ENCODE results near the gene PRSS53.
"Not testable (repeated sequence)": the region's sequence is repeated elsewhere in the genome, so short reads cannot be mapped to it uniquely, and the experiment has no call there.

PRSS53 gene

GRCh38 chr16:31107465-31107867, 18.7 kb upstream of the PRSS53 start:
- Histone ChIP-seq H3K36me3 (ENCODE audit: control insufficient read depth, insufficient read depth, low read length) (peaks cover 31% of the 10 kb centered on the region), H3K9me3 (ENCODE audit: control insufficient read depth, low read length) (no peaks in the 10 kb centered on the region), H3K4me1 (ENCODE audit: control insufficient read depth, insufficient read depth, low read length, poor library complexity, severe bottlenecking) (peaks cover 4% of the 10 kb centered on the region), H3K4me3 (ENCODE audit: extremely low read depth, insufficient read depth, low read length, poor library complexity, severe bottlenecking) (no peak overlapping the region), H3K27ac (ENCODE audit: low read depth, low read length, severe bottlenecking) (no peak overlapping the region)
- WGBS, 2 experiments (ENCODE audit: insufficient coverage in 2 of 2) = 91% methylated on average over 5 to 6 of the region's 6 CpGs

DNA sequence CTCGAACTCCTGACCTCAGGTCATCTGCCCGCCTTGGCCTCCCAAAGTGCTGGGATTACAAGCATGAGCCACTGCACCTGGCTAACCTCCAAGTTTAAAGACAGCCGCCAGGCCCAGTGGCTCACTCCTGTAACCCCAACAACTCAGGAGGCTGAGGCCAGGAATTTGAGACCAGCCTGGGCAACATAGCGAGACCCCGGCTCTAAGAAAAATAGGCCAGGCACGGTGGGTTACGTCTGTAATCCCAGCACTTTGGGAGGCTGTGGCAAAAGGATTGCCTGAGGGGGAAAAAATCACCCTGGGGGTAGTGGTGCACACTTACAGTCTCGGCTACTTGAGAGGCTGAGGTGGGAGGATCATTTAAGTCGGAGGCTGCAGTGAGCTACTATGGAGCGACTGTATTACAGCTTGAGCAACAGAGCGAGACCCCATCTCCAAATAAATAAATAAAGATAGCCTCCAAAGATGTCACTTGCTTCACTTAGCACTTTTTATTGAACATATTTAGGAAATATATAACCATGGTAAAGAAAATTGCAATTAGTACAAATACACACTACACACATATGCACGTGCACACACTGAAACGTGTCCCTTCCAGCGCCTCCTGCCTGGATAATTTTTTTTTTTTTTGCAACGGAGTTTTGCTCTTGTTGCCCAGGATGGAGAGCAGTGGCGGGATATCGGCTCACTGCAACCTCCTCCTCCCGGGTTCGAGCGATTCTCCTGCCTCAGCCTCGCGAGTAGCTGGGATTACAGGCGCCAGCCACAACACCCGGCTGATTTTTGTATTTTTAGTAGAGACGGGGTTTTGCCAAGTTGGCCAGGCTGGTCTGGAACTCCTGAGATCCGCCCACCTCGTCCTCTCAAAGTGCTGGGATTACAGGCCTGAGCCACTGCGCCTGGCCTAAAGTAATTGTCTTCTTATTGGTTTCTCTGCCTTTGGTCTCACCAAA, 18.0 kb upstream of the PRSS53 start:
- 92 to 95% methylated on average over 23 of the region's 28 CpGs for WGBS, 2 experiments (ENCODE audit: insufficient coverage in 2 of 2)

DNA sequence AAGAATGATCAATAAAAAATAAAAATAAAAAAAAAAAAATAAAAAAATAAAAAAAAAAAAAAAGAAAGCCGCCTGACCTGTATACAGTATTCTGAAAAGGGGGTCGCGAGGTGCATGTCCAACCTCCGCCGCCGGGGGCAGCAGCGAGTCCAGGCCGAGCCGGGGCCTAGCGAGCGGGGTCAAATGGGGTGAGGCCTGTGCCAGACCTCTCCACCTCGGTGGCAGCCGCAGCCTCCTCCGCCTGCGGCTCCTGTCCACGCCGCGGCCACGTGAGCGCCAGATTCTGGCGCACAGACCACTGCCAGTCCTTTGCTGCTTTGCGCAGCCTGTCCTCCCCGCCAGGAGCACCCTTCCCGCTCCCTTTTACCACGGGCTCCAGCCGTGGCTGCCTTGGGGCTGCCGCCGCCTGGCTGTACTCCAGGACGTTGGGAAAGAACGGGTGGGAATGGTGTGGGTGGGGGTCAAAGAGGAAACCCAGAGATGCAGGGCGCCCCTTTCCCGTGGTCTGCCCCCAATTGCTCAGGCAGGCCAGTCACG, 17.0 kb upstream of the PRSS53 start:
- H3K4me1 ChIP-seq (ENCODE audit: control insufficient read depth, insufficient read depth, low read length, poor library complexity, severe bottlenecking) = peaks cover 4% of the 10 kb centered on the region
- H3K9me3 ChIP-seq (ENCODE audit: control insufficient read depth, low read length) = no peaks in the 10 kb centered on the region
- H3K36me3 ChIP-seq (ENCODE audit: control insufficient read depth, insufficient read depth, low read length) = peaks cover 13% of the 10 kb centered on the region
- no peak overlapping the region for H3K27ac ChIP-seq (ENCODE audit: low read depth, low read length, severe bottlenecking)
- H3K4me3 ChIP-seq (ENCODE audit: extremely low read depth, insufficient read depth, low read length, poor library complexity, severe bottlenecking) = no peak overlapping the region
- 38 to 46% methylated on average over 24 of the region's 33 CpGs for WGBS, 2 experiments (ENCODE audit: insufficient coverage in 2 of 2)

More for the DNA sequence above, 18.0 kb upstream of the PRSS53 start:
- H3K36me3 ChIP-seq (ENCODE audit: control insufficient read depth, insufficient read depth, low read length) = peaks cover 24% of the 10 kb centered on the region
- peaks cover 4% of the 10 kb centered on the region for H3K4me1 ChIP-seq (ENCODE audit: control insufficient read depth, insufficient read depth, low read length, poor library complexity, severe bottlenecking)
- H3K9me3 ChIP-seq (ENCODE audit: control insufficient read depth, low read length) = no peaks in the 10 kb centered on the region
- no peak overlapping the region for H3K4me3 ChIP-seq (ENCODE audit: extremely low read depth, insufficient read depth, low read length, poor library complexity, severe bottlenecking)
- H3K27ac ChIP-seq (ENCODE audit: low read depth, low read length, severe bottlenecking) = no peak overlapping the region

DNA sequence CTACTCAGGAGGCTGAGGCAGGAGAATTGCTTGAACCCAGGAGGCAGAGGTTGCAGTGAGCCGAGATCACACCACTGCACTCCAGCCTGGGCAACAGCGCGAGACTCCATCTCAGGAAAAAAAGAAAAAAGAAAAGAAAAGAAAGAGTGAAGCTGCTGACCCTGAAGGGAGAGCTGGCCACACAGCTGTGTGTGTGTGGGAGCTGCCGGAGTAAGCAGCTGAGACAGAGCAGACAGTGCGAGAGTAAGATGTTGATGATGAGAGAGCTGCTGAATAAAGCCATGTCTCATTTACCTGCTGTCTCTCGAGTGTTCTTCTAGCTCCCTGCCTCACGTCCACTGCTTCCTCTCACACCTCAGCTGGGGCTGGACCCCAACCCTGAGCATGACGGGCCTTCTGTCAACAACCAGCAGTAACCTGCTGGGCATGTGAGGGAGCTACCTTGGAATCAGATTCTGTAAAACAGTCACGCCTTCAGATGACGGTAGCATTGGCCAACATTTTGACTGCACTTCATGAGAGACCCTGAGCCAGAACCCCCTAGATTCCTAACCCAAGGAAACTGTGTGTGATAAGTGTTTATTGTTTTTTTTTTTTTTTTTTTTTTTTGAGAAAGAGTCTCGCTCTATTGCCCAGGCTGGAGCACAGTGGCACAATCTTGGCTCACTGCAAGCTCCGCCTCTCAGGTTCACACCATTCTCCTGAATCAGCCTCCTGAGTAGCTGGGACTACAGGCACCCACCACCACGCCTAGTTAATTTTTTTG, 12.3 kb upstream of the PRSS53 start:
- not testable (repeated sequence) for H3K9me3 ChIP-seq (ENCODE audit: control insufficient read depth, low read length); H3K4me1 ChIP-seq (ENCODE audit: control insufficient read depth, insufficient read depth, low read length, poor library complexity, severe bottlenecking); H3K36me3 ChIP-seq (ENCODE audit: control insufficient read depth, insufficient read depth, low read length); H3K4me3 ChIP-seq (ENCODE audit: extremely low read depth, insufficient read depth, low read length, poor library complexity, severe bottlenecking); H3K27ac ChIP-seq (ENCODE audit: low read depth, low read length, severe bottlenecking)
- 55 to 77% methylated on average over 4 to 9 of the region's 13 CpGs for WGBS, 2 experiments (ENCODE audit: insufficient coverage in 2 of 2)

- WGBS, 2 experiments (ENCODE audit: insufficient coverage in 2 of 2) = 76 to 81% methylated on average over 4 of the region's 4 CpGs
- H3K27ac ChIP-seq (ENCODE audit: low read depth, low read length, severe bottlenecking) = no peak overlapping the region
Observed at GRCh38 chr16:31099860-31100638, 11.3 kb upstream of the PRSS53 start.

GRCh38 chr16:31094424-31095120, 5.8 kb upstream of the PRSS53 start, which contains the start of gene VKORC1:
Gene VKORC1, minus strand, starts transcription at chr16:31094797. Its CDS starts 68 bp downstream, at chr16:31094729.
- Histone ChIP-seq H3K4me1 (ENCODE audit: control insufficient read depth, insufficient read depth, low read length, poor library complexity, severe bottlenecking) (peaks cover 7% of the 10 kb centered on the region), H3K4me3 (ENCODE audit: extremely low read depth, insufficient read depth, low read length, poor library complexity, severe bottlenecking) (peak within 1 kb of the TSS; percentile 94), H3K9me3 (ENCODE audit: control insufficient read depth, low read length) (no peaks in the 10 kb centered on the region), H3K27ac (ENCODE audit: low read depth, low read length, severe bottlenecking) (peak within 1 kb of the TSS; percentile 78), H3K36me3 (ENCODE audit: control insufficient read depth, insufficient read depth, low read length) (peaks cover 26% of the 10 kb centered on the region)
- WGBS, 2 experiments (ENCODE audit: insufficient coverage in 2 of 2) = 1% methylated on average over 61 to 65 of the region's 69 CpGs

More at GRCh38 chr16:31099860-31100638, 11.3 kb upstream of the PRSS53 start:
- Histone ChIP-seq H3K4me3 (ENCODE audit: extremely low read depth, insufficient read depth, low read length, poor library complexity, severe bottlenecking) (no peak overlapping the region), H3K9me3 (ENCODE audit: control insufficient read depth, low read length) (no peaks in the 10 kb centered on the region), H3K4me1 (ENCODE audit: control insufficient read depth, insufficient read depth, low read length, poor library complexity, severe bottlenecking) (no peaks in the 10 kb centered on the region), H3K36me3 (ENCODE audit: control insufficient read depth, insufficient read depth, low read length) (no peaks in the 10 kb centered on the region)

GRCh38 chr16:31094088-31094423, 5.3 kb upstream of the PRSS53 start:
- Histone ChIP-seq H3K4me1 (ENCODE audit: control insufficient read depth, insufficient read depth, low read length, poor library complexity, severe bottlenecking) (peaks cover 7% of the 10 kb centered on the region), H3K27ac (ENCODE audit: low read depth, low read length, severe bottlenecking) (peak overlapping the region; percentile 78)
- WGBS, 2 experiments (ENCODE audit: insufficient coverage in 2 of 2) = 0 to 1% methylated on average over 18 to 20 of the region's 20 CpGs

GRCh38 chr16:31093132-31093703, 4.5 kb upstream of the PRSS53 start:
- peak overlapping the region; percentile 94 for H3K4me3 ChIP-seq (ENCODE audit: extremely low read depth, insufficient read depth, low read length, poor library complexity, severe bottlenecking)
- H3K9me3 ChIP-seq (ENCODE audit: control insufficient read depth, low read length) = no peaks in the 10 kb centered on the region
- peaks cover 7% of the 10 kb centered on the region for H3K4me1 ChIP-seq (ENCODE audit: control insufficient read depth, insufficient read depth, low read length, poor library complexity, severe bottlenecking)
- no peak overlapping the region for H3K27ac ChIP-seq (ENCODE audit: low read depth, low read length, severe bottlenecking)
- peaks cover 37% of the 10 kb centered on the region for H3K36me3 ChIP-seq (ENCODE audit: control insufficient read depth, insufficient read depth, low read length)
- 29 to 36% methylated on average over 7 to 8 of the region's 17 CpGs for WGBS, 2 experiments (ENCODE audit: insufficient coverage in 2 of 2)

More at GRCh38 chr16:31094088-31094423, 5.3 kb upstream of the PRSS53 start:
- Histone ChIP-seq H3K4me3 (ENCODE audit: extremely low read depth, insufficient read depth, low read length, poor library complexity, severe bottlenecking) (peak overlapping the region; percentile 94), H3K9me3 (ENCODE audit: control insufficient read depth, low read length) (no peaks in the 10 kb centered on the region), H3K36me3 (ENCODE audit: control insufficient read depth, insufficient read depth, low read length) (peaks cover 29% of the 10 kb centered on the region)

DNA sequence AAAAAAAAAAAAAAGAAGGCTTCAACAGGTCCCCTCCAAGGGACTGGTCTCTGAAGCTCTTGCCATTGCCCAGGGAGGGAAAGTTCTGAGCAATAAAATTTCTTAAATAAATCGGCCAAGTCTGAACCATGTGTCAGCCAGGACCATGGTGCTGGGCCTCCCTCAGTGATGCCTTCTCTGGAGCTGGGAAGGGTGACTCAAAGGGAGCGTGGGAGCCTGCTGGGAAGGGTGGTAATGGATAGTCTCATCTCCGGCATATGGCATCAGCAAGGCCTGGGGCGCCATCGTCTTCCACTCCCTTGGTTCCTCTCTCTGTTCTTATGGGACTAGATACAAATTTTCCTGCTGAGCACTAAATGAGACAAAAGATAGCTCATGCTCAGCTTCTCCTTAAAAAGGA, 3.6 kb upstream of the PRSS53 start:
- Histone ChIP-seq H3K4me3 (ENCODE audit: extremely low read depth, insufficient read depth, low read length, poor library complexity, severe bottlenecking) (no peak overlapping the region), H3K9me3 (ENCODE audit: control insufficient read depth, low read length) (no peaks in the 10 kb centered on the region)

More for the DNA sequence above, 3.6 kb upstream of the PRSS53 start:
- 100% methylated on average over 2 to 3 of the region's 5 CpGs for WGBS, 2 experiments (ENCODE audit: insufficient coverage in 2 of 2)
- Histone ChIP-seq H3K4me1 (ENCODE audit: control insufficient read depth, insufficient read depth, low read length, poor library complexity, severe bottlenecking) (peaks cover 7% of the 10 kb centered on the region), H3K27ac (ENCODE audit: low read depth, low read length, severe bottlenecking) (no peak overlapping the region), H3K36me3 (ENCODE audit: control insufficient read depth, insufficient read depth, low read length) (peaks cover 46% of the 10 kb centered on the region)
